ENCODE data around the gene TXNDC5. TPM values are rescaled to one million over a fixed set of nuclear protein-coding genes. Genes with fewer than 3 reads are reported as not detected.

Gene TXNDC5
- total and polyA plus RNA-seq, 2 donors (not counting 3 experiments of a cell fraction or from before 2014, with no cell fraction given), result 1,665 to 2,629 TPM

- intact Hi-C loops (cut with micrococcal nuclease), result no loop called here
Observed at GRCh38 chr6:7891078-7891872, 19.3 kb downstream of the TXNDC5 start.

More at GRCh38 chr6:7891078-7891872, 19.3 kb downstream of the TXNDC5 start:
- TSS peak; percentile 0 for BruUV-seq (replicated peaks)
- Histone ChIP-seq H3K79me2 (ENCODE audit: control insufficient read depth, insufficient read depth, low read length) (peaks cover 68% of the 10 kb centered on the region), H3K27me3 (ENCODE audit: control insufficient read depth in 2 of 2, insufficient read depth in 2 of 2, low read length in 2 of 2) (no peaks in the 10 kb centered on the region), H3K4me1 (ENCODE audit: control insufficient read depth, extremely low read depth, insufficient read depth, low read length) (peaks cover 32% of the 10 kb centered on the region), H3K36me3 (ENCODE audit: control insufficient read depth in 2 of 2, extremely low read depth in 1 of 2, insufficient read depth in 2 of 2, low read length in 2 of 2) (peaks cover 88 to 89% of the 10 kb centered on the region in 2 experiments), H2AFZ (ENCODE audit: low read depth, low read length) (no peak overlapping the region), H3K9me1 (replicated peaks; ENCODE audit: control insufficient read depth, extremely low read depth, insufficient read depth, low read length) (no peaks in the 10 kb centered on the region), H3K4me3 (replicated peaks in 1 of 3; ENCODE audit: insufficient read depth in 1 of 3, low read depth in 1 of 3, low read length in 3 of 3) (no peak overlapping the region), H3K9ac (replicated peaks; ENCODE audit: extremely low read depth, insufficient read depth, low read length) (no peak overlapping the region), H3K27ac (ENCODE audit: insufficient read depth, low read depth, low read length) (peak overlapping the region; percentile 10), H4K20me1 (replicated peaks; ENCODE audit: control insufficient read depth, extremely low read depth, insufficient read depth, low read length) (peaks cover 5% of the 10 kb centered on the region), H3K9me3 (replicated peaks; ENCODE audit: control insufficient read depth, insufficient read depth, low read length) (no peaks in the 10 kb centered on the region), H3K4me2 (ENCODE audit: insufficient read depth, low read length) (no peak overlapping the region)
- dilution Hi-C loops (cut with MboI; ENCODE audit: extremely low pct_ligation_motif_present, low sequenced_read_pairs), result loop anchor here (25.0 kb wide), 1 partner anchor 121 kb away; no protein-coding TSS in a partner anchor
- peak; percentile 21 for TF ChIP-seq POLR2AphosphoS5 (IDR thresholded peaks at IDR 0.05; ENCODE audit: insufficient read depth, low read depth, low read length)
- no peak for TF ChIP-seq JUN (IDR thresholded peaks at IDR 0.05; ENCODE audit: borderline replicate concordance, insufficient read depth, insufficient read length, low read depth)
- TF ChIP-seq CTCF (IDR thresholded peaks at IDR 0.05; ENCODE audit: extremely low read depth in 1 of 2, insufficient read depth in 1 of 2, low read depth in 1 of 2, low read length in 2 of 2), result no peak
- TF ChIP-seq EZH2 (IDR thresholded peaks at IDR 0.05; ENCODE audit: borderline replicate concordance, low read depth, low read length, severe bottlenecking), result no peak
- no peak for TF ChIP-seq FOS (IDR thresholded peaks at IDR 0.05; ENCODE audit: borderline replicate concordance, insufficient read depth, low read length)
- DNase-seq (ENCODE audit: low read depth, low spot score), result no peak
- no peak for FAIRE-seq
- ChIA-PET POLR2A (interaction anchor here (0.6 kb wide), 1 partner anchor 17 kb away, joined by 3 read pairs; no protein-coding TSS in a partner anchor), CTCF (interaction anchor here (1.4 to 3.2 kb wide), 2 partner anchors 101 to 115 kb away, joined by 8 to 20 read pairs; no protein-coding TSS in a partner anchor)

All from endothelial cell of umbilical vein (primary cell).